ENCODE results near the gene MAP1LC3B.
A peak's percentile ranks its signal among the peaks of the same experiment; 100 is the strongest.

MAP1LC3B gene

GRCh38 chr16:87409781-87410180, 17.6 kb downstream of the MAP1LC3B start:
- DNase-seq (ENCODE audit: low spot score), result no peak

- no peak for DNase-seq (ENCODE audit: low spot score)
Observed at GRCh38 chr16:87410530-87410929, 18.4 kb downstream of the MAP1LC3B start.

- no peak for DNase-seq (ENCODE audit: low spot score)
Observed at GRCh38 chr16:87410968-87411367, 18.8 kb downstream of the MAP1LC3B start.

GRCh38 chr16:87411375-87412271, 19.5 kb downstream of the MAP1LC3B start:
- DNase-seq (ENCODE audit: low spot score), result no peak

DNA sequence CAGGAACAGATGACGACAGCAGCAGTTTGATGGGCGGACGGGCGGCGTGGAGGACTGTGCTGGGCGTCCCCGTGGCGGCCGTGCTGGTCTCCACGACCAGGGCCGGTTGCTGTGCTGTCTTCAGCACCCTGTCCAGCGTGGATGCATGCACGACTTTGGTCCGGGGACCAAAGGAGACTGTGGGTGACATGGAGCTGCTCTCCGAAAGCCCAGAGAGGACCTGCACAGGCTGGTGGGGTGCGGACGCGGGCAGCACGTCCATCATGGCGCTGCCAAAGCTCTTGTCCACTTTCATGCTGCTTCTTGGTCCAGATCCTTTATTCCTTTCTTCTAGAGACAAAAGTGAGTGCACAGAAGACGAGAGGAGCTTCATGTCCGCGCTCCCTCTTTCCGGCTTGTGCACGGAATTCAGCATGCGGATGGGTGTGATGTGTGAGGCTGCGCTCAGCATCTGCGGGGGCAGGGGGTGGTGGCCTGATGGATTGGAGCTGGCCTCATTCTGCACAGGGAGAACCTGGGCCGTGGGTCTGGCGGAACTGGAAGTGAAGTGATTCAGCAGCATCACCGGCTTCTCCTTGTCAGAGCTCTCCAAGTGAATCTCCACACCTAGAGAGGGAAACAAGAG, 20.3 kb downstream of the MAP1LC3B start:
- no peak for DNase-seq (ENCODE audit: low spot score)

GRCh38 chr16:87412996-87413421, 20.9 kb downstream of the MAP1LC3B start:
- no peak for DNase-seq (ENCODE audit: low spot score)

- no peak for DNase-seq (ENCODE audit: low spot score)
Observed at GRCh38 chr16:87414251-87414680, 22.1 kb downstream of the MAP1LC3B start.

DNA sequence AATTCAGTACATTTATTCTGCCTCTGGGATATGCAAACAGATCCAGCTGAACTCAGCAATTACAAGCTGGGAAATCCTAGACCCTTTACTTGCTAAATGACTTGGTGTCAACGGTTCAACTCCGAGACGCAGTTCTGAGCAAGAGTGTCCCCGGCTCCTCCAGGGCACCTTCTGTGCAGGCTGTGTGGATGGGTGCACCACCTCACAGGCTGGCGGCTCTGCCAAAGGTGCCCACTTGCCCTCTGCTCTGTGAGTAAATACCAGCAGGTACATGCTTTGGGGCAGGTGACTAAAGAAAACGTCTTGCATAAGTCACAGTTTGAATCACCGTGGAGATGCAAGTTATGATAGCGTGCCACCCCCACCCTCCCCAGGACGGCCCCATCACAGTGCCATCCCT, 23.3 kb downstream of the MAP1LC3B start:
- no peak for DNase-seq (ENCODE audit: low spot score)

DNA sequence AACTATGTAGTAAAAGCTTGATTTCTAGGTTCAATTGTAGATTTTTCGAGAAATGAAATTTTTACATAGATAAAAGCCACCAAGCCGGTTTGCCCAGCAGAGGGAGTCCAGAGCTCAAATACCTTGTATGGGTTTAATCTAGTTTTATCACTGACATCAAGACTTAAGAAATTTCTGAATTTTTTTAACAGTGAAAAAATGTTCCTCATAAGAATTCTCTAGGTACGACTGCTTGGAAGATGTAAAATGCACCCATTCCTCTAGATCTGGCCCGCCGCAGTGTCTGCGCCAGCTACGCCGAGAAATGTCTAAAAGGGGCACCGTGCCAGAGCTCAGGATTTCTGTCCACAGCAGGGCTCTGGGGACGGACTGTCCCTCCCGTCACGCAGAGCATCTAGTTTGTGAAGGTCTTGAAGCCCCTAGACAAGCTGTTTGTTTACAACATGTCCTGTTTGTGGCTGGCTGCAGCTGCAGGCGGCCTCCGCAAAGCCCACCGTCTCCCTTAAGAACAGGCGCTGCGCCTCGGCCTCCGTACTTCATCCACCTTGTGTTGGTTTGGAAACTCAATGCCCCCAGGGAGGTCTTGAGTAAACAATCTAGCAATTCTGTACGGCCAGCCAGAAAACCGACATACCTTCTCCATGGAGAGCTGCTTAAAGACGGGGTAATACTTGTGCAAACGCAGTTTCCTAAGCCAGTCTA, 24.8 kb downstream of the MAP1LC3B start:
- DNase-seq (ENCODE audit: low spot score), result peak; percentile 26

DNA sequence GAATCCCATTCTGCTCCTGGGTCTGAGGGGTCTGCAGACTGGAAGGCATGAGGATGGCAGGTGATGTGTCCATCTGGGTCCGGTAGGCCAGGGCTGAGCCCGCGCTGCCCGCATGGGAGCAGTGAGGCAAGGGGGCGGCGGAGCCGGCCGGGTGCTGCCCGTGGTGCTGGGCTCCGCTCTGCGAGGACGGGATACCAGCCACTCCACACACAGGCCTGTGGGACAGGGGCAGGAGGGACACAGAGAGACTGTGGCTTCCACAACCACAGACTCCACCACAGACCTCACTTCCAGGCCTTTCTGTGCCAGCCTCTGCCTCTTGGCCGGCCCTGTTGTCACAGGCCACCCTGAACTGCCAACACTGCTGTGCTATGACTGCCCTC, 25.4 kb downstream of the MAP1LC3B start:
- no peak for DNase-seq (ENCODE audit: low spot score)

DNA sequence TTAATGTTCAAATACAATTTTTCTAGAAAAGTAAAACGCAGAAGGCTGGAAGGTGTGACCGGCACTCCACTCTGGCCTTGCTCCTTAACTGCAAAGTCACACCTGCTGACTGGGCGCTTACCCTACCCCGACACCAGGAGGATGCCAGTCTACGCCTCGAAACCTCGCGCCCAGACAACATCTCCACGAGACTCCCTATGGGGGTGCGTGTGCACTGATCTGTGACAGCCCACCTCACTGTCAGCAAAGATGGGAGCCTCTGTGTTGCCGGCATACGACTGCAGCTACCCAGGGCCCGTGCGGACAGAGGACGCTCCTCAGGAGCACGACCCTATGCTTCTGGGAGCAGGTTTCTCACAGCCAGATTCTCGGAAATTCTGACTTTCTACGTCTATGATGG, 26.1 kb downstream of the MAP1LC3B start:
- DNase-seq (ENCODE audit: low spot score), result no peak

- no peak for DNase-seq (ENCODE audit: low spot score)
Observed at GRCh38 chr16:87418644-87419043, 26.5 kb downstream of the MAP1LC3B start.

DNA sequence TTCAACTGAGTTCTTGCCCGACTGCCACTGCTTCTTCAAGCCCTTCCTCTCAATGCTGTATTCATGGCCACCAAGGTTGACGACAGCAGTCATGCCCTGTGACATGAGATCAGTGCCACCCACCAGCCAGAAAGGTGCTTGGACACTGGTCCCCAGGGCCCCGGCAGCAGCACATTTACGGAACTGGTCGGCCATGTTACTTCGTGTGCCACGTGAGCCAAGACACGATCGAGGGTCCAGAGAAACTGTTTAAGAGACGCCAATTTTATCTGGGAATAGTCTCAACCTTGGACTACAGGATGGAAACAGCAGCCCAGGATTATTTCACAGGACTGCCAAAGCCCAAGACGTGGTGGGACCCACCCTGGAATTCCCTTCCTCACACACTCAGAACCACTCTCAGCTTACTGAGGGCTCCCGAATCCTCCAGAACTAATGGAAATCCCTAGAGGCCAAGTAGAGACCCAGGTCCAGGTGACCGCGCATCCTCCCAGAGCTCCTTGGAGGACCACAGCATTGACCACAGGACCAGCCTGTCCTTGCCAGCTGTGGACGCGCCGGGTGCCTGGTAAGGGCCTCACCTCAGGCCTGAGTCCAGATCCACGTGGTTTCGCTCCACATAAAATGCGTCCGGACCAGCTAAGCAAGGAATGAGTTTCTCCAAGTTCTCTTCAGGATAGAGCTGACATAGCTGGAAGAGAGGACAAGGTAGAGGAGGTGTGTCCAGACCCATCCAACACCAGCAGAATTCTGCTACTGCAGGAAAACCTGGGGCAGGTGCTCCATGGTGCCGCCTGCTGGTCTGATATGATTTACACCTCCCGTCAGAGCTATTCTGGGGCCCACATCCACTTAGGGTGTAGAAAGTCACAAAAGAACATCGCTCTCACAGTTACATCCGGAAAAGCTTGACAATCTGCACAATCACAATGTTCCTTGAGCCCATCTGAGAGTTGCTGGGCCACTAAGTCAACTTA, 28.2 kb downstream of the MAP1LC3B start:
- no peak for DNase-seq (ENCODE audit: low spot score)

- no peak for DNase-seq (ENCODE audit: low spot score)
Observed at GRCh38 chr16:87421003-87421912, 29.1 kb downstream of the MAP1LC3B start.

- DNase-seq (ENCODE audit: low spot score), result no peak
Observed at GRCh38 chr16:87422106-87422505, 30.0 kb downstream of the MAP1LC3B start.

GRCh38 chr16:87423429-87423828, 31.3 kb downstream of the MAP1LC3B start:
- DNase-seq (ENCODE audit: low spot score), result no peak

- DNase-seq (ENCODE audit: low spot score), result no peak
Observed at GRCh38 chr16:87424266-87424665, 32.1 kb downstream of the MAP1LC3B start.

- DNase-seq (ENCODE audit: low spot score), result no peak
Observed at GRCh38 chr16:87425941-87426340, 33.8 kb downstream of the MAP1LC3B start.

DNA sequence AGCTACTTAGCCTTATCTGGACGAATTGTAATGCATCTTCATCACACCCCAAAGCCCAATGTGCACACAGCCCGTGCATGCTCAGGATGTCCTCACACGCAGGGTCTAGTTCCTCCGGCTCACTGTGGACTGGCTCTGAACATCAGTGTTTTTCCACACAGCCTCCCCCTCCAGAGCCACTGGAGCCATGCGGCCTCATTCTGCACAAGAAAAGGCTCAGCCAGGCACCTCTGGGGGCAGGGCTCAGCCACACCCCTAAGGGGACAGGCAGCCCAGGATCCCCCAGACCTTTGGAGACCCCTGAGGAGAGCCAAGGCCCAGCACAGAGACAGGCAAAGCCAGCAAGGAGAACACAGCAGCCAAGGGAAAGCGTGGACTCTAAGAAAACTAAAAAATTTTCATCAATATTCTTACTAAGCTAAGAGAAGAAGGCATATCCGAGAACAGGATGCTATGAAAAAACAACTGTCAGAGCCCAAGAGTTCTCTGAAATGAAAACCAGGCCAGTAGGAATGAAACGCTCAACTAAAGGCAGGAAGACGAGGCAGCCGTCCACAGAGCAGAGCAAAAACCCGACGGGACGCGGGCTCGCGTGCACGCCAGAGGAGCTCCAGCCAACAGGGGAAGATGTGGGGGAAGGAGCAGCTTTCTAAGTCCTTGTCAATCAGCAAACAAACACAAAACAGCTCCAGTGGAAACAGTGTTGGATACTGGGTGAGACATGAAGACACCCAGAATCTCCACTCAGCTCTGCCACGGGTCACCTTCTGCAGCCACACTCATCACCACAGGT, 34.5 kb downstream of the MAP1LC3B start:
- DNase-seq (ENCODE audit: low spot score), result no peak

DNA sequence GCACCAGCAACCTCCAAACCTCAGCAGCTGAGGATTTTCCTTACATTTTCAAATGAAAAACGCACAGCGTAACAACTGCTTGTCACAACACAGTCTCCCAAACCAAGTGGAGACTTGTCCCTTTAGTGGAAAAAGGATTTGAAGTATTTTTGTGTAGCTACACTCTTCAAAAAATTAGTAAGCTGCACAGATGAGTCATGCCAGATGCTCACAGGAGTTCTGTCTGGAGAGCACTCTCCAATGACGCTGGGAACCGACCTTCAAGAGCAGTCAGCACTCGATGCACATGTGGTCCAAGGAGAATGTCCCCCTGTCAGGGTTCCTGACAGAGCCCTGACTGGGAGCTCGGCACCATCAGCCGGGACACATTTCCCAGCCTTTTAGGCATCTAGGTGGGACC, 39.8 kb downstream of the MAP1LC3B start:
- DNase-seq (ENCODE audit: low spot score), result no peak

All from globus pallidus (tissue), 1 donor.